HG03342 (cell line): Measurements from ENCODE around the gene DGKA.
"Not testable (repeated sequence)": the region's sequence is repeated elsewhere in the genome, so short reads cannot be mapped to it uniquely, and the experiment has no call there.

Source experiments
- ATAC-seq: cut with Tn5 transposase; IDR thresholded peaks from one replicate; pipeline ENCODE4 v1.9.1; 2021; ENCODE audit warnings: mild to moderate bottlenecking, moderate library complexity; ENCODE audit not compliant: unreplicated experiment

Gene DGKA

DNA sequence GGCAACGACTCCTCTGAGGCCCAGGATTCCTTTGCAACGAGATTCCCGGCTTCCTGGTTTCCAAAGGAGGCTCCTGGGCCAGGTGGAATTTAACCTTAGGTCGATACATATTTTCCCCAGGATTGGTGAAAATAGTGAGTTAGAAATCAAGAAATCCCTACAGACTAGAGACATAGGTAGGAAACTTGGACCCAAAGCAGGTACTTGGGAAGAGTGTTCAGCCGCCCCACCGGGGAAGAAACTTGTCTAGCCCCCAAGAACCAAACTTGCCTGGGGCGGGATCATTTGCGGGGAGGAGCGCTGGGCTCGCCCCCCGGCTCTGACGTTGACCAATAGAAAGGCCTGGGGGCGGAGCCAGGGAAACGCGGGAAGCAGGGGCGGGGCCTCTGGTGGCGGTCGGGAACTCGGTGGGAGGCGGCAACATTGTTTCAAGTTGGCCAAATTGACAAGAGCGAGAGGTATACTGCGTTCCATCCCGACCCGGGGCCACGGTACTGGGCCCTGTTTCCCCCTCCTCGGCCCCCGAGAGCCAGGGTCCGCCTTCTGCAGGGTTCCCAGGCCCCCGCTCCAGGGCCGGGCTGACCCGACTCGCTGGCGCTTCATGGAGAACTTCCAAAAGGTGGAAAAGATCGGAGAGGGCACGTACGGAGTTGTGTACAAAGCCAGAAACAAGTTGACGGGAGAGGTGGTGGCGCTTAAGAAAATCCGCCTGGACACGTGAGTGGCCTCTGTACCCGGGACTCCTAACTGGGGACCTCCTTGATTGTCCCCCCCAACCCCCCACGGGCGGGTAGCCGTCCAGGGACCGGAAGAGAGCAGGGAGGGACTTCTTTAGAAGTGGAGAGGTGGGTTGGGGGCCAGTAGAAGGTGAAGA is 35.7 kb downstream of the DGKA start, which contains the start of gene CDK2:
Gene CDK2 (plus strand): TSS at position 423 of the 874 bp plus-strand sequence. CDS start 179 bp downstream, at position 602.
- ATAC-seq: peak; percentile 95

DNA sequence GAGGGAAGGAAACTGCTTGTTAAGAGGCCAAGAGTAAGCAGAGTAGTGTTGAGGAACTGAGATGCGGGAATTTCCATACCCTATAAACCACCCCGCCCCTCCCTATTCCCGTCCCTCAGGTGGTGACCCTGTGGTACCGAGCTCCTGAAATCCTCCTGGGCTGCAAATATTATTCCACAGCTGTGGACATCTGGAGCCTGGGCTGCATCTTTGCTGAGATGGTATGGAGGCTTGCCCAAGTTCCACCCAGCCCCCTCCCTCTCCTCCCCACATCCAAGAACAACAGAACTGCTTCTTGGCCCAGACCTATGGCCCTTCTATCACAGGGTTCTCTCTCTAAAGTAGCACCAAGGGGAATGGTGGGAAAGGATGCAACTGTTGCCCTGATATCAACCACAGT is 38.4 kb downstream of the DGKA start:
- ATAC-seq: no peak

DNA sequence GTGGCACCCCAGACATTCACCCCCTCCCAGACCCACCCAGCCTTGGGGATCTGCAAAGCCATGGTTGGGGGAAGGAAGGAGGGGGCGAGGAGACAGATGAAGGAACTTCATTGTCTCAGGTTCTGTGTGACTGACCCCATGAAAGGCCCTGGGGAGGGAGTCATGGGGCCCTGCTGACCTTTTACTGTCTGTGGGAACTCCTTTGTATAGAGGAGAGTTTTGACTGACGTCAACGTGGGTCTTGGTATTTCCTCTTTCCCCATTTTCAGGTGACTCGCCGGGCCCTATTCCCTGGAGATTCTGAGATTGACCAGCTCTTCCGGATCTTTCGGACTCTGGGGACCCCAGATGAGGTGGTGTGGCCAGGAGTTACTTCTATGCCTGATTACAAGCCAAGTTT is 39.8 kb downstream of the DGKA start:
- ATAC-seq: no peak

DNA sequence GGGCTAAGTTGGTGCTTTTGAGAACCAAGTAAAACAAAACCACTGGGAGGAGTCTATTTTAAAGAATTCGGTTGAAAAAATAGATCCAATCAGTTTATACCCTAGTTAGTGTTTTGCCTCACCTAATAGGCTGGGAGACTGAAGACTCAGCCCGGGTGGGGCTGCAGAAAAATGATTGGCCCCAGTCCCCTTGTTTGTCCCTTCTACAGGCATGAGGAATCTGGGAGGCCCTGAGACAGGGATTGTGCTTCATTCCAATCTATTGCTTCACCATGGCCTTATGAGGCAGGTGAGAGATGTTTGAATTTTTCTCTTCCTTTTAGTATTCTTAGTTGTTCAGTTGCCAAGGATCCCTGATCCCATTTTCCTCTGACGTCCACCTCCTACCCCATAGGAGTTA is 41.1 kb downstream of the DGKA start:
- no peak for ATAC-seq

DNA sequence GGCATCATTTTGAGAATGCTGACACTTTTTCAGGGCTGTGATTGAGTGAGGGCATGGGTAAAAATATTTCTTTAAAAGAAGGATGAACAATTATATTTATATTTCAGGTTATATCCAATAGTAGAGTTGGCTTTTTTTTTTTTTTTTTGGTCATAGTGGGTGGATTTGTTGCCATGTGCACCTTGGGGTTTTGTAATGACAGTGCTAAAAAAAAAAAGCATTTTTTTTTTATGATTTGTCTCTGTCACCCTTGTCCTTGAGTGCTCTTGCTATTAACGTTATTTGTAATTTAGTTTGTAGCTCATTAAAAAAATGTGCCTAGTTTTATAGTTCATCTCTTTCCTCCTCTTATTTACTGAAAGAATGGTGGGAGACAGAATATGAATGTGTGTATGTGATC is 41.5 kb downstream of the DGKA start:
- no peak for ATAC-seq

DNA sequence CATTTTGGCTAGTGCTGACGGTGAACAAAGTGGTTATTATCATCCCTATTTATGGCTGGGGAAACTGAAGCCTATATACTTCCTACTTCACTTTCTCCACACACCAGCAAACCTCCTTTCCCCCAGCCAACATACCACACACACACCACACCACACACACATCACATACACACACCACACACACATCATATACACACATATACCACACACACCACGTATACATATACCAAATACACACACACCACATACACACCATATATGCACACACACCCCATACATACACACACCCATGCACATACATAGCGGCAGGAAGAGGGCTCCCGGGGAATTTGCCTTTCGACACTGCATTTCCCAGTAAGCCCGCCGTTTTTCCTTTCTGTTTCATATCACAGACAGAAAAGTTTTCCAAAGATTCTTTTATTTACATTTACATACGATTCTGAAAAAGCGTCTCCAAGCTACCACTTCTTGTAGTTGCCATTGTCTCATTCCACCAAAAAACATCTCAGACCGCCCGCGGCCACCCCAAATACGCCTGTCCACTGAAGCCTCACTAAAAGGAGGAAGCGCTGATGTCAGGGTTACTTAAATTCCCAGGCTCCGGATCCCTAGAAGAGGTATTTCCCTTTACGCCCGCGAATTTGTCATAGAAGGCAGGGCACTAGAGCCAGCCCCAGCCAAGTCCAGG is 42.1 kb downstream of the DGKA start:
- ATAC-seq: no peak

DNA sequence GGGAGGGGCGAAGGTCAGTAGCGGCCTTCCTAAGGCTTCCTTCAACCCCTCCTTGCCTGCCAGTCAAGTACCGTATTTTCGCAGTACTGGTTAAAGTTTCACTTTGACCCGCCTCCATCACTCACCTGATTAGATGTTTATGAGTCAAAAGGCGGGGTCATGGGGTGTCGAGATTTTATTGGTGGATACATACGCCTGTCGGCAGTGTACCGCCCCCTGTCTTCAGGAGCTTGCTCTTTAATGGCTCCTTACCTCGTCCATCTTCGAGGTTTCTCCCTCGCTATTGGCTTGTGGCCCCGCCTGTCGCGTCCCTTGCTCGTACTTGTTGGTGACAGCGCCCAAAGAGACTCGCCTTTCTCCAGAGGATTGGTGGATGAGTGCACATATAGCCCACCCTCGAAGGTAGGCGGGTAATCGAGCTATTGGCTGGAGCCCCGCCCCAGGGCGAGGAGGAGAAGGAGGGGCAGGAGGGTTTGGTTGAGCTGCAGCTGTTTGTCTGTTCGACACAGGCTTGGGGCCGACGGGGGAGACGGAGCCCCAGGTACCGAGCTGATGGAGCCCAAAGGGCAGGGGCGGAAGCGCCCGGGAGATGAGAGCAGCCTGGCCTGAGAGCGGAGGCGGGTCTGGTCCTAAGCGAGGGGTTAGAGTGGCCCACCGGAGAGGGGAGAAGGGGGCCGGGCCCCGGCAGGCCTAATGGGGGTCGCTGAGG is 42.8 kb downstream of the DGKA start, which contains the start of gene RAB5B:
Gene RAB5B (plus strand): TSS at position 480 of the 709 bp plus-strand sequence. CDS start 12,883 bp downstream, outside the sequence.
- ATAC-seq: peak; percentile 91

DNA sequence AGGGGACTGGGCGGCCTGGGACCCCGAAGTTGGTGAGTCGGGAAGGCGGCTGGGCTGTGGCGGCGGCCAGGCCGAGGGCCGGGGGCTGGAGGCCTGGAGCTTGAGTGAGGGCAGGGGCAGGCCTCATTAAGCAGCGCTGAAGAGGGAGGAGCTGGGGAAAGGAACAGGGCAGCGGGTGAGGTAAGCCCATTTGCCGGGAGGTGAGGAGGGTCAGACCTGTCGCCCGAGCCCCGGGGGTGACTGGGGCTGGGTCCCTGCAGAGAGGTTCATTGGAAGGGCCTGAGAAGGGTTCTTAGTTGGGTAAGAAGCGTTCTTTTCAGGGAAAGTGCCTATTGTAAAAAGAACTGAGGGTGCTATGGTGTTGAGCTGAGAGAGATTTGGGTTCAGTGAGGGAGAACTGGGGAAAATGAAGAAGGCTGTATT is 43.4 kb downstream of the DGKA start:
- peak; percentile 4 for ATAC-seq

DNA sequence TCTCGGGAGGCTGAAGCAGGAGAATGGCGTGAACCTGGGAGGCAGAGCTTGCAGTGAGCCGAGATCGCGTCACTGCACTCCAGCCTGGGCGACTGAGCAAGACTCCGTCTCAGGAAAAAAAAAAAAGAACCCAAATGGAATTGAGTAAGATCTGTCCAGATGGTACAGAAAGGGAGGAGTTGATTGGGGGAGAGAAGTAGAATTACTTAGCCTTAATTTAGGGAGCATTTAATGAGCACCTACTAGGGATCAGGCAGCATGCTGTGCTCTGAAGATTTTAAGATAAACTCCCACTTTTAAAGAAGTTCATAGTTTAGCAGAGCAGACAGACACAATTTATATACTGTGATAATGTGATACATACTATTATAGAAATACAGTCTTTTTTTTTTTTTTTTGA is 47.4 kb downstream of the DGKA start:
- ATAC-seq: no peak

DNA sequence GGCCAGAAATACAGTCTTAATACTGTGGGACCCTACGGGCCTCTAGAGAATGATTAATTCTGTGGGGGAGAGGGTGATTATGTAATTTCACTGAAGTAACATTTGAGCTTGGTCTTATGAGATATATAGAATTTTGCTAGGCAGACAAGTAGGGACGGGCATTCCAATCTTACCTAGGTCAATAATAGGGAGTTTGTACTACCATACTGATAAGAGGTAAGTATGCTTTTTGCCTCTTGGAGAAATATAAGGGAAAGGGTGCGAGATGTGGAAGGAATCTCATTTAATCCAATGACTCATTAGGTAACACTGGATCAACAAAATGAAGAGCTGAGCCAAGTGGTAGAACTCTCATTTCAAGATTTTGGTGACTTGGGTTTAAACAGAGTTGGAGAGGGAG is 48.1 kb downstream of the DGKA start:
- no peak for ATAC-seq

DNA sequence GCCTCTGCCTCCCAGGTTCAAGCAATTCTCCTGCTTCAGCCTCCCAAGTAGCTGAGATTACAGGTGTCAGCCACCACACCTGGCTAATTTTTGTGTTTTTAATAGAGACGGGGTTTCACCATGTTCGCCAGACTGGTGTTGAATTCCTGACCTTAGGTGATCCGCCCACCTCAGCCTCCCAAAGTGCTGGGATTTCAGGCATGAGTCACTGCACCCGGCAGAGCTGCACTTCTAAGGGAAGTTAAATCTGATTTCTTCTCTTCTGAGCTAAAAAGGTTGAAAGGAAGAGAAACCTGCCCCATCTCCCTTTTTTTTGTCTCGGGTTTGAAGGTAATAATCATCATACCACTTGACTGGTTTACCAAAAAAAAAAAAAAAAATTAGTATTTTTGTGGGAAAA is 50.9 kb downstream of the DGKA start:
- ATAC-seq: not testable (repeated sequence)

DNA sequence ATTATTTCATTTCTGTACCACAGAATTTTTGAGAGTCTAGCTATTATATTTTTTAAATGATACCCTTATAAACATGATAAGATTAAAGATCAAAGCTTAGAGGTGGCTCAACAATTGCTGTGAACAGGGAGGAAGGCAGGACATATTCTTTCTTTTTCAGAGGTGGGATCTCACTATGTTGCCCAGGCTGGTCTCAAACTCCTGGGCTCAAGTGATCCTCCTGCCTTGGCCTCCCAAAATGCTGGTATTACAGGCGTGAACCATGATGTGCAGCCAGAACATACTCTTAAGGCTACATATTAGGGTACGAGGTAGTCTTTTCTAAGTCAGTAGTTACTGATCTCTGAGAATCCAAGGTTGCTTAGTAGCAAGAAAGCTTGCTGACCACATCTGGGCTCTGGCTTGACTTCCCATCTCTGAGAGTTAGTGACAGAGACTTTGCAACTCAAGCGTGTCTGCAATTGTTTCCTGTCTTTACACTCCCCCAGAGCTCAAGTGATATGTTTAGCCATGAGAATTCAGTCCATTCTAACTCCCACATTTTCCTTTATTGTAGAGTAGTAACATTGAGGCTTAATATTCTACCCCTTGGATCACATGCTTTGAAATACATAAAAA is 51.5 kb downstream of the DGKA start:
- ATAC-seq: peak; percentile 88

DNA sequence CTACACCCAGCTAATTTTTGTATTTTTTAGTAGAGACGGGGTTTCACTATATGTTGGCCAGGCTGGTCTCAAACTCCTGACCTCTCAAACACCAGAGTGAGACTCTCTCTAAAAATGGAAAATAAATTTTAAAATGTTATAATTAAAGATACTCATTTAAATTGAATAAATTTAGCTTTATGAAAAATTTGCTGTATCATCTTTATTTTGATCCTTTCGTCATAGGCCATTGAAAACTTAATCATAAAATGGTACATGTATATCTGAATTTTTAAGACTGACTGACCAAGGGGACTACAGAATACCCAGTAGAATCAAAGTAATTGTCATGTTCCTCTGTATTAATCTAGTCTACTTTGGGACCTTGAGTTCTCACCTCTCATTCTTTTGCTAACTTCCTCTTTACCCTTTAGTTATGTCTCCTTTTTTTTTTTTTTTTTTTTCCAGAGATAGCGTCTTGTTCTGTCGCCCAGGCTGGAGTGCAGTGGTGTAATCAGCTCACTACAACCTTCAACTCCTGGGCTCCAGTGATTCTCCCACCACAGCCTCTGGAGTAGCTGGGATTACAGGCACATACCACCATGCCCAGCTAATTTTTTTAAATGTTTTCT is 52.4 kb downstream of the DGKA start:
- ATAC-seq: no peak

DNA sequence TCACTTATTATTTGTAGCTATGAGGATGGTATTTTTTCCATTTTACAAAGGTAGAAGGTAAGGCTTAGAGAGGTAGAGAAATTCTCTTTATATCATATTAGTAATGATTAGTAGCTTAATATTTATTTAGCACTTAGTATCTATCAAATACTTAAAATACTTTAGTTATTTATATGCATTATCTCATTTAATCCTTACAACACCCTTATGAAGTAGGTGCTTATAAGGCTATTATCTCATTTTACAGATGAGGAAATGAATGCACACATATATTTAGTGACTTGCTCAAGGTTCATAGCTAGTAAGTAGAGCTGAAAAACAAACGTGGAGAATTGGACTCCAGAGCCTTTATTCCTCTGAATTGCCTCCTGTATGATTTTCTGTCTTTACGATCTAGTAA is 53.9 kb downstream of the DGKA start:
- ATAC-seq: no peak

DNA sequence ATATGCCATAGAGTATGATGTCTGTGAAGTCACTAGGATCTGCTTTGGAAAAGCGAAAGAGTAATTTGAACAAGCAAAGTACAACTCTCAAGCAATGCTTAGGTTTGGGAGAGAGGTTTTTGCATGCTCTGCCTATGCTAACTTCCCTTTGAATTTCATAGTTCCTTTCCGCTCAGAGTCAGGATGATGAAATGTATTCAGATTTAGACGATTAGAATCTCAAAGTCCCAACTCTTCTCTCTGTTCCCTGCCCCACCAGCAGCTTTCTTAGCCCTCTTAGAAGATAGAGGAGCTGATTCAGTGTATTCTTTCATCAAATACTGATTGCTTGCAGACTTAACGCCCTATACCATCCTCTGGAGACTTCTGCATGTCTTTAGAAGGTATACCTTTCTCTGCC is 54.4 kb downstream of the DGKA start:
- no peak for ATAC-seq

DNA sequence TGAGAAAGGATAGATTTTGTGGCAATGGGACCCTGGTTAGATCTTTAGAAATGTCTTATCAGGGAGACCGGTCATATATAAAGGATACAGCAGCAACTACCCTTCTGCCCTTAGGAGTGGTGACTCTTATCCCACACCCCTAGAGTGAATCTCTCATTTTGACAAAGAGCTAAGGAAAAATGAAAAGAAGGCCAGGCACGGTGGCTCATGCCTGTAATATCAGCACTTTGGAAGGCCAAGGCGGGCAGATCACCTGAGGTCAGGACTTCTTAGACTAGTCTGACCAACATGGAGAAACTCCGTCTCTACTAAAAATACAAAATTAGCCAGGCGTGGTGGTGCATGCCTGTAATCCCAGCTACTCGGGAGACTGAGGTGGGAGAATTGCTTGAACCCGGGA is 55.0 kb downstream of the DGKA start:
- ATAC-seq: not testable (repeated sequence)

DNA sequence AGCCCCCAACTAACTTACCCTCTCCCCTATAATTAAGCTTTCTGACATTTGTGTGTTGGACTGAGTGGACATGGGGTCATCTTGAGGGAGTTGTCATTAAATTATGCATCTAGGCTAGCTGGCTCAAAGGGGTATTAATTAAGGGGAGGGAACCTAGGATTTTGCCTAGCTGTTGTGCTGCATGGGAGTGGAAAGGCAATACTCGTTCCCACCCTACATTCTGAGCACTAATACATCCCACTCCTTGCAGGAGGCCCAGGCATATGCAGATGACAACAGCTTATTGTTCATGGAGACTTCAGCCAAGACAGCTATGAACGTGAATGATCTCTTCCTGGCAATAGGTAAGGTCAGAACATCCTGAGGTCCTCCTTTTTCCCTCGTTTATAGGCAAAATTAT is 60.1 kb downstream of the DGKA start:
- no peak for ATAC-seq

DNA sequence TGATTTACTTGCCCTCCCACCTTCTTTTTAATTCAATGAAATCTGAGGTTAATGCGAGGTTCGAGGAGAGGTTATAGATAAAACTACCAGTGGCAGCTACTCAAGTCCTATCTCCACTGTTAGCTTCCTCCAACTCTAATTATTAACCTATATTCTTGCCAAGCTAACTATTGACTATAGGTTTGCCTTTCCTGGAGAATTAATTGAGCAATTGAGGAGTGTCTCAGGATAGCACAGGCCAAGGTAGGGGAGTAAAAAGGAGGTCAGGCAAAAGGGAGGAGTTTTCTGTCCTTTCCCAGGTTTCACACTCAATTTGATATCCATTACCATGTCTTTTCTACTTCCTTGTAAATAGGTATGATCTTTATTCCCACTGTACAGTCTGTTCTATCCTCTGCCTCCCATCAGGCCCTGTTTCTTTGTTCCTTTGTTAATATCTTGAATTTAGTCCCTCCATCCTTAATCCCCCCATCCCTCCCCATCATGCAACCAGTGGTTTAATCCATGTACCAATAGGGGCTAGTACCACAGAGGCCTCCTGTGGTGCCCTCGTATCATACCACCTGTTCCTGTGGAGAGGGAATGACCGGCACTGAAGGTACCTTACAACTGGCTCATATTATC is 62.4 kb downstream of the DGKA start:
- ATAC-seq: no peak

DNA sequence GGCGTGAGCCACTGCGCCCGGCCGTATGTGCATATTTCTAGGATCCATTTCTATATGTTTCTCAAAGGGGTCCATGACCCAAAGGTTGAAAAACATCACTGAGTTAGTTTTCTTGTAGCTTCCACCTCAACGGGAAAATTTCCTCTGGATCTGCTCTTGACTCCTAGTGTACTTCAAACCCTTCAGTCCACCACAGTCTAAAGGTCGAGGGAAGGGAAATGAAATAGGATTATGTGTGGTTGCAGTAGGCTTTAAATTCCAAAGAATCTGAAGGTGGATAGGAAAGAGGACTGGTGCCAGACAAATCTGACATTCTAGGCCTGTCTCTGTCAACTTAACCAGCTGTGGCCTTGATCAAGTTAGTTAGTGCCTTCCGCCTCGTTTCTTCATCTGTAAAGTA is 64.4 kb downstream of the DGKA start:
- ATAC-seq: no peak

DNA sequence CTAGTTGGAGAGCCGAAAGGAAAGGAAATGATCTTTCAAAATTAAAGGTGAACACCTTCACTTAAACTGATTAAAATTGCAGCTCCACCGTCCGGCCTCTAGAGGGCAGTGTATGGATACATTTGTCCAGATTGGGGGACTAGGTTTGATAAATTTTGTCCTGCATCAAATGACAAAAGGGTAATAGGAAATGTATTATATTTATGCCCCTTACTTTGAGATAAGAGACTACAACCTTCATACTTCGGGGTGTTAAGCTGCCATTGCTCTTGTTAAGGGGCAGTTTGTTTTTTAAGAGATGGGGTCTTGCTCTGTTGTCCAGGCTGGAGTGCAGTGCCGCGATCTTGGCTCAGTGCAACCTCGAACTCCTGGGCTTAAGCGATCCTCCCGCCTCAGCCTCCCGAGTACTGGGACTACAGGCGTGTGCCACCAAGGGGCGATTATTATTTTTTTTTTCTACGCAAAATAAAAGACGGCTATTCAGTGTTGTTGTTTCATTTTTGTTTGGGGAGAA is 65.3 kb downstream of the DGKA start:
- no peak for ATAC-seq
